AG04450 (cell line): ENCODE measurements around the gene EFCAB14. TPM values are rescaled to one million over a fixed set of nuclear protein-coding genes. Genes with fewer than 3 reads are reported as not detected.

Source experiments
- CTCF ChIA-PET: fragments of 300-600, 350-600 bp; formaldehyde crosslinking; extraction: SDS; loops from one replicate; lab custom pipeline; 2022; ENCODE audit warnings: antibody characterized with exemption, inconsistent platforms; lab: Charles Lee
- POLR2A ChIA-PET: fragments of 350-600 bp; formaldehyde crosslinking; extraction: SDS; loops from one replicate; lab custom pipeline; 2021; ENCODE audit warnings: antibody characterized with exemption, inconsistent platforms; lab: Yijun Ruan, JAX
- DNase-seq: peaks from one replicate; pipeline ENCODE4 v3.0.0-alpha.2; 2011; ENCODE audit warnings: low read depth, low spot score
- H3K27ac ChIP-seq: one replicate; pipeline ENCODE4 v1.5.1; 2012; ENCODE audit warnings: low read depth, low read length, control low read depth
- H3K27me3 ChIP-seq: one replicate; pipeline ENCODE4 v1.6.0; 2012; ENCODE audit warnings: low read length; ENCODE audit not compliant: control insufficient read depth, insufficient read depth
- H3K4me3 ChIP-seq: 2 replicates; pipeline ENCODE4 v1.5.1; 2011; ENCODE audit warnings: mild to moderate bottlenecking, low read depth, low read length, control low read depth
- H3K9me3 ChIP-seq: 2 replicates; pipeline ENCODE4 v1.5.1; 2012; ENCODE audit warnings: low read length; ENCODE audit not compliant: control insufficient read depth, insufficient read depth
- CTCF ChIP-seq: IDR thresholded peaks from 2 replicates; pipeline ENCODE4 v1.5.1; 2011; ENCODE audit warnings: low read depth, low read length, control low read depth, inconsistent platforms
- polyA plus RNA-seq: library from polyadenylated mRNA; depleted of rRNA; stranded (reverse); fragments of >200 nt; gene quantifications from 2 replicates; pipeline ENCODE4 v1.2.3, GENCODE V29; 2011

EFCAB14 gene
- polyA plus RNA-seq, 1 experiment: 69.9 TPM

GRCh38 chr1:46717654-46718053 is 1.3 kb downstream of the EFCAB14 start:
- ChIA-PET POLR2A (interaction anchor here (0.7 kb wide), 1 partner anchor 101 kb away, joined by 3 read pairs; the partner anchor contains the start of gene MOB3C), CTCF (interaction anchor here (2.1 to 3.3 kb wide), 2 partner anchors 8 to 13 kb away, joined by 6 to 15 read pairs; no protein-coding TSS in a partner anchor)
- no peaks in the 10 kb centered on the region; the same call in 1 of the 2 replicates for H3K9me3 ChIP-seq
- no peak for DNase-seq
- H3K27ac ChIP-seq: no peak overlapping the region
- H3K4me3 ChIP-seq: peak overlapping the region; percentile 90
- TF ChIP-seq CTCF: no peak
- peaks cover 6% of the 10 kb centered on the region for H3K27me3 ChIP-seq

GRCh38 chr1:46714976-46715375 is 3.9 kb downstream of the EFCAB14 start:
- H3K4me3 ChIP-seq: no peak overlapping the region
- no peak for DNase-seq
- no peaks in the 10 kb centered on the region for H3K27me3 ChIP-seq
- no peak for TF ChIP-seq CTCF
- no peak overlapping the region for H3K27ac ChIP-seq
- ChIA-PET CTCF (interaction anchor here (0.9 to 3.3 kb wide), 2 partner anchors 11 to 182 kb away, joined by 3 to 15 read pairs; no protein-coding TSS in a partner anchor), POLR2A (no interaction called here)
- no peaks in the 10 kb centered on the region; the same call in 1 of the 2 replicates for H3K9me3 ChIP-seq

GRCh38 chr1:46708121-46708520 is 10.8 kb downstream of the EFCAB14 start:
- CTCF ChIA-PET: interaction anchor here (0.9 to 2.1 kb wide), 2 partner anchors 12 to 18 kb away, joined by 3 to 10 read pairs; no protein-coding TSS in a partner anchor
- TF ChIP-seq CTCF: no peak
- Histone ChIP-seq H3K4me3 (no peak overlapping the region), H3K27me3 (no peaks in the 10 kb centered on the region), H3K9me3 (no peaks in the 10 kb centered on the region), H3K27ac (no peak overlapping the region)
- POLR2A ChIA-PET: interaction anchor here (1.2 kb wide), 1 partner anchor 11 kb away, joined by 4 read pairs; the partner anchor contains the start of gene EFCAB14
- no peak for DNase-seq

GRCh38 chr1:46705408-46705807 is 13.5 kb downstream of the EFCAB14 start:
- Histone ChIP-seq H3K27me3 (no peaks in the 10 kb centered on the region), H3K4me3 (no peak overlapping the region), H3K9me3 (no peaks in the 10 kb centered on the region), H3K27ac (no peak overlapping the region)
- DNase-seq: no peak
- ChIA-PET CTCF (interaction anchor here (1.5 kb wide), 1 partner anchor 12 kb away, joined by 6 read pairs; no protein-coding TSS in a partner anchor), POLR2A (no interaction called here)
- no peak for TF ChIP-seq CTCF

GRCh38 chr1:46703927-46704641 is 14.8 kb downstream of the EFCAB14 start:
- no peak overlapping the region for H3K27ac ChIP-seq
- no peak overlapping the region for H3K4me3 ChIP-seq
- DNase-seq: no peak
- CTCF ChIA-PET: interaction anchor here (0.7 to 1.7 kb wide), 5 partner anchors 13 to 475 kb away, joined by 3 to 14 read pairs (median 6); no protein-coding TSS in a partner anchor
- POLR2A ChIA-PET: interaction anchor here (0.6 kb wide), 1 partner anchor 61 kb away, joined by 3 read pairs; no protein-coding TSS in a partner anchor
- no peaks in the 10 kb centered on the region for H3K9me3 ChIP-seq
- no peaks in the 10 kb centered on the region for H3K27me3 ChIP-seq
- TF ChIP-seq CTCF: no peak
